K562 (cell line): ENCODE measurements around the gene IL20. TPM values are rescaled to one million over a fixed set of nuclear protein-coding genes. Genes with fewer than 3 reads are reported as not detected.

ENCODE experiments used
- ADNP ChIP-seq: fragments of 200-800 bp; sonication (Bioruptor generic); IDR thresholded peaks from 2 replicates; pipeline ENCODE4 v1.6.1; 2016; ENCODE audit warnings: missing genetic modification characterization, missing compliant biosample characterization
- ATF6 ChIP-seq: sonication (generic); formaldehyde crosslinking; IDR thresholded peaks from 2 replicates; pipeline ENCODE4 v1.4.0; 2020; ENCODE audit warnings: mild to moderate bottlenecking, missing genetic modification reagents
- BMI1 ChIP-seq: fragments of 150-350 bp; IDR thresholded peaks from 2 replicates; pipeline ENCODE4 v1.6.1; 2014; ENCODE audit warnings: low read length
- COPS2 ChIP-seq: fragments of 450-650 bp; conservative IDR thresholded peaks from 2 replicates; pipeline ENCODE4 v1.6.1; 2016; ENCODE audit warnings: mild to moderate bottlenecking, moderate library complexity
- FOSL1 ChIP-seq: fragments of 200-800 bp; sonication (Bioruptor generic); conservative IDR thresholded peaks from 2 replicates; pipeline ENCODE4 v1.6.1; 2016; ENCODE audit warnings: missing genetic modification characterization, missing compliant biosample characterization
- HMGXB4 ChIP-seq: sonication (generic); formaldehyde crosslinking; IDR thresholded peaks from 2 replicates; pipeline ENCODE4 v1.8.1; 2023; ENCODE audit warnings: mild to moderate bottlenecking, missing genetic modification reagents
- KLF10 ChIP-seq: fragments of 250-450 bp; sonication (Bioruptor Pico); IDR thresholded peaks from 2 replicates; pipeline ENCODE4 v1.6.1; 2021; ENCODE audit warnings: matching md5 sums
- L3MBTL2 ChIP-seq: fragments of 450-650 bp; IDR thresholded peaks from 2 replicates; pipeline ENCODE4 v1.6.1; 2016; ENCODE audit warnings: mild to moderate bottlenecking, moderate library complexity
- MAFF ChIP-seq: IDR thresholded peaks from 2 replicates; pipeline ENCODE4 v1.6.1; 2012; ENCODE audit warnings: low read length, improper control_type of control experiment
- PKNOX1 ChIP-seq: fragments of 450-650 bp; IDR thresholded peaks from 2 replicates; pipeline ENCODE4 v1.6.1; 2016
- POLR2AphosphoS2 ChIP-seq: IDR thresholded peaks from 2 replicates; pipeline ENCODE4 v1.6.1; 2012; ENCODE audit warnings: low read length, improper control_type of control experiment
- SIN3A ChIP-seq, 2 experiments: fragments of 150-350 bp in 1 of 2; IDR thresholded peaks; 2 replicates each; pipeline ENCODE4 v1.6.1; 2011 to 2016; ENCODE audit warnings: borderline replicate concordance in 2 of 2, low read depth in 2 of 2, low read length in 2 of 2, mild to moderate bottlenecking in 2 of 2, moderate library complexity in 2 of 2; ENCODE audit not compliant: control insufficient read depth in 1 of 2
- TCF7 ChIP-seq: sonication (generic); IDR thresholded peaks from 2 replicates; pipeline ENCODE4 v1.6.1; 2016; ENCODE audit warnings: antibody characterized with exemption, borderline replicate concordance
- WHSC1 ChIP-seq: IDR thresholded peaks from one replicate; pipeline ENCODE4 v1.6.1; 2012; ENCODE audit warnings: low read length, control low read depth, inconsistent platforms
- ZNF146 ChIP-seq: IDR thresholded peaks from one replicate; pipeline ENCODE4 v1.6.1; 2018; ENCODE audit warnings: missing compliant biosample characterization; ENCODE audit not compliant: unreplicated experiment
- ZNF197 ChIP-seq: fragments of 200-800 bp; sonication (Bioruptor generic); IDR thresholded peaks from 2 replicates; pipeline ENCODE4 v1.6.1; 2016; ENCODE audit warnings: low read depth, missing genetic modification characterization, missing compliant biosample characterization
- ZNF398 ChIP-seq: fragments of 250-450 bp; sonication (Bioruptor Pico); IDR thresholded peaks from 2 replicates; pipeline ENCODE4 v1.8.0; 2021; ENCODE audit warnings: moderate library complexity, mild to moderate bottlenecking, inconsistent platforms
- ZNF699 ChIP-seq: fragments of 250-450 bp; sonication (Bioruptor Pico); IDR thresholded peaks from 2 replicates; pipeline ENCODE4 v1.8.0; 2021; ENCODE audit warnings: mild to moderate bottlenecking, moderate library complexity; ENCODE audit not compliant: insufficient replicate concordance
- ZNF764 ChIP-seq: fragments of 250-450 bp; sonication (Bioruptor Pico); IDR thresholded peaks from 2 replicates; pipeline ENCODE4 v1.4.0; 2020; ENCODE audit warnings: low read depth, mild to moderate bottlenecking, moderate library complexity
- polyA plus RNA-seq, 8 experiments: library from polyadenylated mRNA; depleted of rRNA in 4 of 8; stranded (reverse) in 5 of 8; unstranded in 3 of 8; fragments of >200 nt; fragmentation: Nextera tagmentation in 2 of 8; fragmentation: Illumina TruSeq in 1 of 8; extraction: Ambion mirVana in 2 of 8; extraction: Trizol in 1 of 8; gene quantifications; 2 replicates each; pipeline versions ENCODE4 v1.2.1 to v1.2.3, GENCODE V29; 2011 to 2014; ENCODE audit warnings: inconsistent platforms in 1 of 8, missing spikeins in 1 of 8
- total RNA-seq, 7 experiments: library from RNA; depleted of rRNA in 6 of 7; stranded (reverse); fragments of >200 nt in 6 of 7; fragmentation: Illumina TruSeq in 2 of 7; extraction: Trizol in 2 of 7; gene quantifications; 2 replicates each; pipeline versions ENCODE4 v1.2.1 to v1.2.3, GENCODE V29; 2011 to 2021; ENCODE audit warnings: low replicate concordance in 1 of 7

IL20 gene
- total and polyA plus RNA-seq, 9 of the 15 experiments (the other 6 are each of a cell fraction or from before 2014, with no cell fraction given) = not detected

GRCh38 chr1:206847337-206847834 lies 18.0 kb upstream of the IL20 start (continued):
- TF ChIP-seq PKNOX1 (peak; percentile 77), MAFF (no peak), ADNP (tag) (no peak), L3MBTL2 (peak; percentile 50; the same call in 1 of the 2 replicates), ZNF146 (CRISPR knock-in tag) (no peak), ATF6 (peak; percentile 75; the same call in 1 of the 2 replicates), ZNF398 (CRISPR knock-in tag) (no peak), POLR2AphosphoS2 (no peak), WHSC1 (no peak), FOSL1 (peak; percentile 86), COPS2 (no peak), BMI1 (no peak), ZNF764 (CRISPR knock-in tag) (no peak), ZNF197 (CRISPR knock-in tag) (peak; percentile 69; the same call in 1 of the 2 replicates), ZNF699 (no peak), SIN3A (IDR thresholded peaks at IDR 0.05; ENCODE audit: borderline replicate concordance in 2 of 2, control insufficient read depth in 1 of 2, low read depth in 2 of 2, low read length in 2 of 2) (no peak), KLF10 (CRISPR knock-in tag) (no peak), HMGXB4 (CRISPR knock-in tag) (no peak), TCF7 (no peak)
